Progenitor cell of endocrine pancreas (in vitro differentiated cells): ENCODE results near the gene PRR22. TPM values are rescaled to one million over a fixed set of nuclear protein-coding genes. Genes with fewer than 3 reads are reported as not detected.
A peak's percentile ranks its signal among the peaks of the same experiment; 100 is the strongest.

Source experiments
- DNase-seq: peaks from one replicate; pipeline ENCODE4 v3.0.0; 2021; ENCODE audit warnings: low spot score; ENCODE audit not compliant: unreplicated experiment
- H3K27ac Mint-ChIP-seq: 2 replicates; pipeline ENCODE4 v1.8.0; 2021; ENCODE audit warnings: mild to moderate bottlenecking, moderate library complexity, mixed read lengths
- H3K27me3 Mint-ChIP-seq: 2 replicates; pipeline ENCODE4 v1.8.0; 2021; ENCODE audit warnings: mixed read lengths
- H3K36me3 Mint-ChIP-seq: 2 replicates; pipeline ENCODE4 v1.8.0; 2022; ENCODE audit warnings: mixed read lengths; ENCODE audit not compliant: insufficient read depth
- H3K4me1 Mint-ChIP-seq: 2 replicates; pipeline ENCODE4 v1.8.0; 2021; ENCODE audit warnings: low read depth, mixed read lengths
- H3K4me3 Mint-ChIP-seq: 2 replicates; pipeline ENCODE4 v1.8.0; 2021; ENCODE audit warnings: low read depth, mild to moderate bottlenecking, moderate library complexity, mixed read lengths
- H3K9me3 Mint-ChIP-seq: 2 replicates; pipeline ENCODE4 v1.8.0; 2021; ENCODE audit warnings: low read depth, mixed read lengths
- total RNA-seq: library from RNA; stranded (reverse); gene quantifications from 2 replicates; pipeline ENCODE4 v1.2.1, GENCODE V29; 2021
- TF ChIP-seq, protein P1 (sequence below): fragments of 200-600 bp; sonication (generic); IDR thresholded peaks from one replicate; pipeline ENCODE4 v1.5.0; 2021; ENCODE audit warnings: antibody characterized with exemption, mild to moderate bottlenecking; ENCODE audit not compliant: unreplicated experiment

Gene PRR22
- total RNA-seq, 1 donor from 2014 or later, result 5.8 TPM

DNA sequence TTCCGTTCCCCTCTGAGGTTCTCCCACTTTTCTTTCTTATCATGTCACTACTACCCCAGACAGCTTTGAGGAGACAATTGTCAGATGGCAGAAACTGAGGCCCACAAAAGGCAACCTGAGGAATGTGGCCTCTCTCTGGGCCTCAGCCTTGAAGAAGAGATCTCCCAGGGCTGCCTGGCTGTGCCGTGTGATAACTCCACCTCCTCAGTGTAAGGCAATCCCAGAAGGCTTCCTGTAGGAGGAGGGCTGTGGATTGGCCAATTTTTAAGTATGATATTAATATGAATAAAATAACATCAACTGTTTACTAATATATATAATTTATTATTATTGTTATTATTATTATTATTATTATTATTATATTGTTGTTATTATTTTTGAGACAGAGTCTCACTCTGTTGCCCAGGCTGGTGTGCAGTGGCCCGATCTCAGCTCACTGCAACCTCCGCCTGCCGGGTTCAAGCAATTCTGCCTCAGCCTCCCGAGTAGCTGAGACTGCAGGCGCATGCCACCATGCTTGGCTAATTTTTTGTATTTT is 10.9 kb upstream of the PRR22 start:
- Mint-ChIP-seq H3K27me3 (peaks cover 12% of the 10 kb centered on the region), H3K4me3 (no peak overlapping the region), H3K9me3 (peaks cover 3% of the 10 kb centered on the region), H3K4me1 (peaks cover 2% of the 10 kb centered on the region), H3K27ac (no peak overlapping the region), H3K36me3 (peaks cover 2% of the 10 kb centered on the region)
- DNase-seq, result no peak
- TF ChIP-seq, protein P1, sequence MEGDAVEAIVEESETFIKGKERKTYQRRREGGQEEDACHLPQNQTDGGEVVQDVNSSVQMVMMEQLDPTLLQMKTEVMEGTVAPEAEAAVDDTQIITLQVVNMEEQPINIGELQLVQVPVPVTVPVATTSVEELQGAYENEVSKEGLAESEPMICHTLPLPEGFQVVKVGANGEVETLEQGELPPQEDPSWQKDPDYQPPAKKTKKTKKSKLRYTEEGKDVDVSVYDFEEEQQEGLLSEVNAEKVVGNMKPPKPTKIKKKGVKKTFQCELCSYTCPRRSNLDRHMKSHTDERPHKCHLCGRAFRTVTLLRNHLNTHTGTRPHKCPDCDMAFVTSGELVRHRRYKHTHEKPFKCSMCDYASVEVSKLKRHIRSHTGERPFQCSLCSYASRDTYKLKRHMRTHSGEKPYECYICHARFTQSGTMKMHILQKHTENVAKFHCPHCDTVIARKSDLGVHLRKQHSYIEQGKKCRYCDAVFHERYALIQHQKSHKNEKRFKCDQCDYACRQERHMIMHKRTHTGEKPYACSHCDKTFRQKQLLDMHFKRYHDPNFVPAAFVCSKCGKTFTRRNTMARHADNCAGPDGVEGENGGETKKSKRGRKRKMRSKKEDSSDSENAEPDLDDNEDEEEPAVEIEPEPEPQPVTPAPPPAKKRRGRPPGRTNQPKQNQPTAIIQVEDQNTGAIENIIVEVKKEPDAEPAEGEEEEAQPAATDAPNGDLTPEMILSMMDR, result no peak

DNA sequence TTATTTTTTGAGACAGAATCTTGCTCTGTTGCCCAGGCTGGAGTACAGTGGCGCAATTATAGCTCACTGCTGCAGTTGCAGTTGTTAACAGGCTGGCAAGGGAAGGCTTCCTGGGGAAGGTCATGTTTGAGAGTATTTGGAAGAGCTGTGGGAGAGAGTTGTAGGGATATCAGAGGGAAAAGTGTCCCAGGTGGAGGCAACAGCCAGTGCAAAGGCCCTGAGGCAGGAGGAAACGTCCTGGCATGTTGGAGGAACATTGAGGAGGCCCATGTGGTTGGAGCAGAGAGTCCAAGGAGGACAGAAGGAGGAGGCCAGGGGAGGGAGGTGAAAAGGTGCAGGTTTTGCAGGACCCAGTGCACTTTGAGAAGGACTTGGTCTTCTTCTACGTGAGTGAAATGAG is 8.6 kb upstream of the PRR22 start:
- no peak for DNase-seq
- peaks cover 6% of the 10 kb centered on the region for H3K4me1 Mint-ChIP-seq
- peaks cover 3% of the 10 kb centered on the region for H3K27me3 Mint-ChIP-seq
- TF ChIP-seq, protein P1, result no peak
- H3K36me3 Mint-ChIP-seq, result peaks cover 11% of the 10 kb centered on the region
- peaks cover 3% of the 10 kb centered on the region for H3K9me3 Mint-ChIP-seq
- H3K27ac Mint-ChIP-seq, result no peak overlapping the region
- H3K4me3 Mint-ChIP-seq, result no peak overlapping the region

DNA sequence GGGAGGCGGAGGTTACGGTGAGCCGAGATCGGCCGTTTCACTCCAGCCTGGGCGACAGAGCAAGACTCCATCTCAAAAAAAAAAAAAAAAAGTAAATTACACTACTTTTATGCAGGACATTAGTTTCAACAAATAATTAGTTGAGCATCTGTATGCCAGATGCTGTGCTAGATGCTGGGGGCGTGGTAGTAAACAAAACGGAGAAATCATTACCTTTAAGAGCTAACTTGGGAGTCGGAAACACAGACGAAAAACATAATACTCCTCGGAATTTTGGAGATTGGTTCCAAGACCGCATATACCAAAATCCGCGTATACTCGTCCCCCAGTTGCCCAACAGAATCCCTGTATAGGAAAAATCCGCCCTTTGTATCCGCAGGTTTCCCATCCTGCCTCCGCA is 7.7 kb upstream of the PRR22 start:
- Mint-ChIP-seq H3K36me3 (peaks cover 12% of the 10 kb centered on the region), H3K9me3 (peaks cover 3% of the 10 kb centered on the region), H3K27ac (peak overlapping the region; percentile 41), H3K27me3 (peaks cover 3% of the 10 kb centered on the region), H3K4me1 (peaks cover 6% of the 10 kb centered on the region), H3K4me3 (no peak overlapping the region)
- no peak for DNase-seq
- TF ChIP-seq, protein P1, result no peak

DNA sequence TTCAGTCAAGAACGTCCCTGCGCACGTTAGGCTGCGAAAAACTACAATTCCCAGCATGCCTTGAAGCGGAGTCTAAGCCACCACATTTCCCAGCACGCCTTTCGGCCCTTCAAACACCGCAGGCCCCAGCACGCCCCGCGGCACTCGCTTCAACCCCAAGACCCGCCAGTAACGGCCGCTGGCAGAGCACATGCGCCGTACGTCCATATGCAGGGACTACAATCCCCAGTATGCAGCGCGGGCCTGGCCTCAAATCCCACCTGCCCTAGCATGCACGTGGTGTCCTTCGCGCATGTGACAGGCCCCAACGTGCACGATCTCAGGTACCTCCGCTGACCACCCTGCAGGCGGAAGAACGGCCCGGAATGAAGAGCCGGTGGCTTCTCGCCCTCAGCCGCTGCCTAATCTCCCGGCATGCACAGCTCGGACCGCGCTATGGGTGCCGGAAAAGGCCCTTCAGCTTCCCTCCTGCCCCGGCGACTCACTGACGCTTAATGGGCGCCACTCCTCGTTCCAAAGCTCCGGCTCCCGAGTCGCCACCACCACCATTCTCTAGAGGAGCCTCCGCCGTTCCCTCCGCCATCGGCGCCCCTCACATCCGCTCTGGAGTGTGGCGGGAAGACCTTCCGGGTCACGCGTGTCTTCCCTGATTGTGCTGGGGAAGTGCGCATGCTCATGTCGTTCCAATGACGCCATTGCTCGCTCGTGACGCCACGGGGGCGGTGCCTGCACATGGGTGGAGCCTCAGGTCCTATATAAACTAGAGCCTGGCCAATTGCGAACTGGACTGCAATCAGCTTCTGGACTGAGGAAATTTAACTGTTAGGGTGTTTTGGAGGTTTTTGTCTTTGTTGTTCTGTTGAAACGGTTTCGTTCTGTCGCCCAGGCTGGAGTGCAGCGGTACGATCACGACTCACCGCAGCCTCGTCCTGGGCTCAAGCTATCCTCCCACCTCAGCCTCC is 6.3 kb upstream of the PRR22 start, which contains the start of gene DUS3L:
DUS3L (minus strand) TSS at position 605 of the 962 bp plus-strand sequence; CDS start at position 583, 22 bp downstream.
- H3K27me3 Mint-ChIP-seq, result no peaks in the 10 kb centered on the region
- peaks cover 3% of the 10 kb centered on the region for H3K9me3 Mint-ChIP-seq
- H3K4me1 Mint-ChIP-seq, result peaks cover 6% of the 10 kb centered on the region
- TF ChIP-seq, protein P1, result no peak
- peaks cover 19% of the 10 kb centered on the region for H3K36me3 Mint-ChIP-seq
- H3K4me3 Mint-ChIP-seq, result peak within 1 kb of the TSS; percentile 100
- peak; percentile 90 for DNase-seq
- peak within 1 kb of the TSS; percentile 100 for H3K27ac Mint-ChIP-seq

DNA sequence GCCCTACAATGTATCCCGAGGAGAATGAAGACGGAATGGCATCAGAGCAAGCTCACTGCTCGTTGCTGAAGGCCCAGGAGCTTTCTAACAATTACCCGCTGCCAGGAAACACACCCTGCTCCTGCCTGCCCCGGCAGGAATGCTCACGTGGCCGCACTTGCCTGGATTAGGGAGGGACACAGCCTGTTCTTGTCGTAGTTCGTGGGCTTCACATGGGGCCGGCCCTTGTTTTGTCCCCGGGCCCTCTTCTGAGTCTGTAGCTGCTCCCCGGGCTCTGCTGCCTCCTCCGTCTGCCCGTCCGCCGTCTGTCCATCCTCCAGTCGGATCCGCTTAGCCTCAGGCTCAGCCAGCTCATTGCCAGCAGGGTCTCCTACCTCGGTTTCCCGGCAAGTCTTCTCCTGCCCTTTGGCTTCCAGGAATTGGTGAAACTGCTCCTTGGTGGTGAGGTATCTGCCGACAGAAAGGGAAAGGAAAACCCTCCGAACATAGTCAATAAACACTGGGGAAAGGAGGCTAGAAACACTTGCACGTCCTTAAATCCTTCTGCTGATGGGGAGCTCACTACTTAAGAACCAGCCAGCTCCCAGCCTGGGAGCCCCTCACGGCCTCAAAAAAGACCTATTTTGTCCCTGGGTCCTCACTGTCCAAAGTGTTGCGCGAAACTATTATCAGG is 5.5 kb upstream of the PRR22 start:
- H3K4me1 Mint-ChIP-seq, result peaks cover 6% of the 10 kb centered on the region
- no peak for DNase-seq
- peaks cover 3% of the 10 kb centered on the region for H3K9me3 Mint-ChIP-seq
- TF ChIP-seq, protein P1, result no peak
- H3K27me3 Mint-ChIP-seq, result no peaks in the 10 kb centered on the region
- peak overlapping the region; percentile 100 for H3K4me3 Mint-ChIP-seq
- peaks cover 19% of the 10 kb centered on the region for H3K36me3 Mint-ChIP-seq
- H3K27ac Mint-ChIP-seq, result peak overlapping the region; percentile 100
